Activated naive CD4-positive, alpha-beta T cell treated with anti-CD3 and anti-CD28 coated beads, Interleukin-2, amount 50 U/mL, for 24 hours (primary cell): ENCODE results near the gene C11orf58.

ENCODE experiments used
- H3K27ac Mint-ChIP-seq: one replicate; pipeline ENCODE4 v1.8.0; 2021; ENCODE audit warnings: mild to moderate bottlenecking, mixed read lengths
- H3K27me3 Mint-ChIP-seq: one replicate; pipeline ENCODE4 v1.8.0; 2021; ENCODE audit warnings: mixed read lengths
- H3K36me3 Mint-ChIP-seq: one replicate; pipeline ENCODE4 v1.8.0; 2021; ENCODE audit warnings: mixed read lengths
- H3K4me1 Mint-ChIP-seq: one replicate; pipeline ENCODE4 v1.8.0; 2021; ENCODE audit warnings: mixed read lengths
- H3K4me3 Mint-ChIP-seq: one replicate; pipeline ENCODE4 v1.8.0; 2021; ENCODE audit warnings: mild to moderate bottlenecking, mixed read lengths
- H3K9me3 Mint-ChIP-seq: one replicate; pipeline ENCODE4 v1.8.0; 2021; ENCODE audit warnings: mixed read lengths

C11orf58 gene

GRCh38 chr11:16738193-16738946 is at the start of gene C11orf58:
Gene C11orf58, plus strand, starts transcription at chr11:16738647. Its CDS starts 132 bp downstream, at chr11:16738779.
- no peaks in the 10 kb centered on the region for H3K9me3 Mint-ChIP-seq
- no peaks in the 10 kb centered on the region for H3K27me3 Mint-ChIP-seq
- H3K4me1 Mint-ChIP-seq, result peaks cover 29% of the 10 kb centered on the region
- peaks cover 9% of the 10 kb centered on the region for H3K36me3 Mint-ChIP-seq
- H3K4me3 Mint-ChIP-seq, result no peak within 1 kb of the TSS
- H3K27ac Mint-ChIP-seq, result peak within 1 kb of the TSS; percentile 88

GRCh38 chr11:16690086-16690485 is 48.4 kb upstream of the C11orf58 start:
- Mint-ChIP-seq H3K9me3 (no peaks in the 10 kb centered on the region), H3K27ac (no peak overlapping the region), H3K4me3 (no peak overlapping the region), H3K4me1 (no peaks in the 10 kb centered on the region), H3K36me3 (no peaks in the 10 kb centered on the region), H3K27me3 (peaks cover 11% of the 10 kb centered on the region)

GRCh38 chr11:16703795-16704194 is 34.7 kb upstream of the C11orf58 start:
- Mint-ChIP-seq H3K27me3 (peaks cover 5% of the 10 kb centered on the region), H3K36me3 (no peaks in the 10 kb centered on the region), H3K9me3 (no peaks in the 10 kb centered on the region), H3K27ac (no peak overlapping the region), H3K4me1 (no peaks in the 10 kb centered on the region), H3K4me3 (no peak overlapping the region)

GRCh38 chr11:16713594-16713993 is 24.9 kb upstream of the C11orf58 start:
- no peaks in the 10 kb centered on the region for H3K4me1 Mint-ChIP-seq
- H3K27ac Mint-ChIP-seq, result no peak overlapping the region
- no peak overlapping the region for H3K4me3 Mint-ChIP-seq
- H3K9me3 Mint-ChIP-seq, result no peaks in the 10 kb centered on the region
- H3K36me3 Mint-ChIP-seq, result no peaks in the 10 kb centered on the region
- peaks cover 1% of the 10 kb centered on the region for H3K27me3 Mint-ChIP-seq

- peaks cover 1% of the 10 kb centered on the region for H3K27me3 Mint-ChIP-seq
- no peaks in the 10 kb centered on the region for H3K4me1 Mint-ChIP-seq
- no peak overlapping the region for H3K4me3 Mint-ChIP-seq
- peaks cover 9% of the 10 kb centered on the region for H3K9me3 Mint-ChIP-seq
- H3K36me3 Mint-ChIP-seq, result peaks cover 2% of the 10 kb centered on the region
- no peak overlapping the region for H3K27ac Mint-ChIP-seq
Measured at GRCh38 chr11:16722581-16723344, 15.7 kb upstream of the C11orf58 start.

GRCh38 chr11:16727806-16728205 is 10.6 kb upstream of the C11orf58 start:
- H3K4me3 Mint-ChIP-seq, result no peak overlapping the region
- H3K4me1 Mint-ChIP-seq, result no peaks in the 10 kb centered on the region
- peaks cover 5% of the 10 kb centered on the region for H3K36me3 Mint-ChIP-seq
- H3K27ac Mint-ChIP-seq, result no peak overlapping the region
- peaks cover 9% of the 10 kb centered on the region for H3K9me3 Mint-ChIP-seq
- no peaks in the 10 kb centered on the region for H3K27me3 Mint-ChIP-seq

GRCh38 chr11:16737818-16738192 is 642 bp upstream of the C11orf58 start:
- Mint-ChIP-seq H3K27me3 (no peaks in the 10 kb centered on the region), H3K36me3 (peaks cover 6% of the 10 kb centered on the region), H3K27ac (peak overlapping the region; percentile 88), H3K4me1 (peaks cover 23% of the 10 kb centered on the region), H3K9me3 (no peaks in the 10 kb centered on the region), H3K4me3 (no peak overlapping the region)

GRCh38 chr11:16738947-16739815 is 734 bp downstream of the C11orf58 start:
- Mint-ChIP-seq H3K4me3 (no peak overlapping the region), H3K36me3 (peaks cover 9% of the 10 kb centered on the region), H3K9me3 (no peaks in the 10 kb centered on the region), H3K27me3 (no peaks in the 10 kb centered on the region), H3K27ac (no peak overlapping the region), H3K4me1 (peaks cover 37% of the 10 kb centered on the region)

GRCh38 chr11:16741473-16741872 is 3.0 kb downstream of the C11orf58 start:
- Mint-ChIP-seq H3K9me3 (no peaks in the 10 kb centered on the region), H3K4me1 (peaks cover 59% of the 10 kb centered on the region), H3K36me3 (peaks cover 10% of the 10 kb centered on the region), H3K4me3 (peak overlapping the region; percentile 42), H3K27me3 (no peaks in the 10 kb centered on the region), H3K27ac (peak overlapping the region; percentile 9)

GRCh38 chr11:16743478-16743877 is 5.0 kb downstream of the C11orf58 start:
- Mint-ChIP-seq H3K36me3 (peaks cover 13% of the 10 kb centered on the region), H3K4me1 (peaks cover 68% of the 10 kb centered on the region), H3K4me3 (peak overlapping the region; percentile 67), H3K27ac (peak overlapping the region; percentile 69), H3K27me3 (no peaks in the 10 kb centered on the region), H3K9me3 (no peaks in the 10 kb centered on the region)

GRCh38 chr11:16744128-16744725 is 5.8 kb downstream of the C11orf58 start:
- Mint-ChIP-seq H3K9me3 (no peaks in the 10 kb centered on the region), H3K4me1 (peaks cover 71% of the 10 kb centered on the region), H3K27me3 (no peaks in the 10 kb centered on the region), H3K36me3 (peaks cover 15% of the 10 kb centered on the region), H3K4me3 (peak overlapping the region; percentile 23), H3K27ac (peak overlapping the region; percentile 72)

- Mint-ChIP-seq H3K4me1 (peaks cover 82% of the 10 kb centered on the region), H3K9me3 (no peaks in the 10 kb centered on the region), H3K27me3 (no peaks in the 10 kb centered on the region), H3K27ac (peak overlapping the region; percentile 72), H3K36me3 (peaks cover 20% of the 10 kb centered on the region), H3K4me3 (no peak overlapping the region)
Measured at GRCh38 chr11:16745950-16746605, 7.6 kb downstream of the C11orf58 start.

GRCh38 chr11:16749092-16749491 is 10.6 kb downstream of the C11orf58 start:
- Mint-ChIP-seq H3K27me3 (no peaks in the 10 kb centered on the region), H3K27ac (no peak overlapping the region), H3K36me3 (peaks cover 15% of the 10 kb centered on the region), H3K4me1 (peaks cover 56% of the 10 kb centered on the region), H3K9me3 (no peaks in the 10 kb centered on the region), H3K4me3 (no peak overlapping the region)

GRCh38 chr11:16749666-16750065 is 11.2 kb downstream of the C11orf58 start:
- H3K36me3 Mint-ChIP-seq, result peaks cover 15% of the 10 kb centered on the region
- no peaks in the 10 kb centered on the region for H3K27me3 Mint-ChIP-seq
- no peaks in the 10 kb centered on the region for H3K9me3 Mint-ChIP-seq
- peaks cover 53% of the 10 kb centered on the region for H3K4me1 Mint-ChIP-seq
- no peak overlapping the region for H3K27ac Mint-ChIP-seq
- no peak overlapping the region for H3K4me3 Mint-ChIP-seq

GRCh38 chr11:16750417-16750816 is 12.0 kb downstream of the C11orf58 start:
- Mint-ChIP-seq H3K4me1 (peaks cover 47% of the 10 kb centered on the region), H3K36me3 (peaks cover 18% of the 10 kb centered on the region), H3K27ac (peak overlapping the region; percentile 41), H3K9me3 (no peaks in the 10 kb centered on the region), H3K4me3 (no peak overlapping the region), H3K27me3 (no peaks in the 10 kb centered on the region)
